ENCODE data around the gene CLCN7. TPM values are rescaled to one million over a fixed set of nuclear protein-coding genes. Genes with fewer than 3 reads are reported as not detected.

CLCN7 gene
- polyA plus RNA-seq, 1 experiment: 15.7 TPM

GRCh38 chr16:1436731-1437355 lies 38.0 kb downstream of the CLCN7 start:
- H3K4me3 ChIP-seq (ENCODE audit: low read depth, low read length): no peak overlapping the region
- no peak for DNase-seq (ENCODE audit: low read depth, low spot score)
- no peaks in the 10 kb centered on the region for H3K27me3 ChIP-seq (ENCODE audit: control insufficient read depth, insufficient read depth, low read length)
- no peaks in the 10 kb centered on the region; the same call in 1 of the 2 replicates for H3K9me3 ChIP-seq (ENCODE audit: control insufficient read depth, insufficient read depth, low read length)
- POLR2A ChIA-PET: no interaction called here
- TF ChIP-seq CTCF (IDR thresholded peaks at IDR 0.05; ENCODE audit: low read depth, low read length): no peak
- CTCF ChIA-PET: no interaction called here
- H3K27ac ChIP-seq (ENCODE audit: low read depth, low read length): no peak overlapping the region

DNA sequence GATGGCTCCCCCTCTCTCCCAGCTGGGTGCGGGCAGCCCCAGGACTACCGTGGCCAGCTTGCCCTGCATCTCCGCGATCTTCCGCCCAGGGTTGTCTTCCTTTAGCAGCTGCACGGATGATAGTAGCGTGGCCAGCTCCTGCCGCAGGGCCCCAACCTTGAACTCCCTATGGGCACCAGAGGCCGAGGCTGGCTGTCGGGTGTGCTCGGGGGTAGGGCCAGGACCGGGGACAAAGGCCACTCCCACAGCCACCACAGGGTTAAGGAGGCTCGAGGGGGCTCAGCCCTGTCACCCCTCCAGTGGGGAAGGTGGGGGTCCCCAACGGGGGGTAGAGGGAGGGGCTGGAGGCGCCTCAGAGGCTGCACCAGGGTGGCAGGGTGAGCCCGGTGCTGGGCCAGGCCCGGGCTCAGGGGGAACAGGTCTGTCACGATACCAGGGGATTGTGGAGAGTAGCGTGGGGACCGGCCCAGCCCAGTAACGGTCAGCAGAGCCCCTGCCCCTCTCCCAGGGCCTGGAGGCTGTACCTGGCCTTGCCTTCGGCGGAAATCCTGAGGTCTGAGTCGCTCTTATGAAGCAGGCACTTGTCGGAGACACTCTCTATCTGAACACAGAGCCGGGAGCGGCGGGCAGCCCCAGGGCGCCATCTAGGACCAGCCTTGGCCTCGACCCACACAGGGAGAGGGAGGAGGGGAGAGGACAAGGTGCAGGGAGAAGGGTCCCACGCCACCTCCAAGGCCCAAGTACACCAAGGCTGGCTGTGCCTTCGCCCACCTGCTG lies 38.7 kb downstream of the CLCN7 start:
- ChIA-PET POLR2A (no interaction called here), CTCF (no interaction called here)
- Histone ChIP-seq H3K4me3 (ENCODE audit: low read depth, low read length) (no peak overlapping the region), H3K27me3 (ENCODE audit: control insufficient read depth, insufficient read depth, low read length) (no peaks in the 10 kb centered on the region), H3K27ac (ENCODE audit: low read depth, low read length) (no peak overlapping the region), H3K9me3 (ENCODE audit: control insufficient read depth, insufficient read depth, low read length) (no peaks in the 10 kb centered on the region; the same call in 1 of the 2 replicates)
- no peak for TF ChIP-seq CTCF (IDR thresholded peaks at IDR 0.05; ENCODE audit: low read depth, low read length)
- no peak for DNase-seq (ENCODE audit: low read depth, low spot score)

- no peak for DNase-seq (ENCODE audit: low read depth, low spot score)
- Histone ChIP-seq H3K9me3 (ENCODE audit: control insufficient read depth, insufficient read depth, low read length) (no peaks in the 10 kb centered on the region; the same call in 1 of the 2 replicates), H3K27ac (ENCODE audit: low read depth, low read length) (no peak overlapping the region), H3K27me3 (ENCODE audit: control insufficient read depth, insufficient read depth, low read length) (no peaks in the 10 kb centered on the region), H3K4me3 (ENCODE audit: low read depth, low read length) (no peak overlapping the region)
- ChIA-PET CTCF (no interaction called here), POLR2A (no interaction called here)
- no peak for TF ChIP-seq CTCF (IDR thresholded peaks at IDR 0.05; ENCODE audit: low read depth, low read length)
These were observed 39.9 kb downstream of the CLCN7 start for GRCh38 chr16:1434644-1435592.

- ChIA-PET POLR2A (no interaction called here), CTCF (interaction anchor here (0.5 kb wide), 1 partner anchor 681 kb away, joined by 8 read pairs; no protein-coding TSS in a partner anchor)
- TF ChIP-seq CTCF (IDR thresholded peaks at IDR 0.05; ENCODE audit: low read depth, low read length): no peak
- Histone ChIP-seq H3K4me3 (ENCODE audit: low read depth, low read length) (no peak overlapping the region), H3K27me3 (ENCODE audit: control insufficient read depth, insufficient read depth, low read length) (no peaks in the 10 kb centered on the region), H3K27ac (ENCODE audit: low read depth, low read length) (no peak overlapping the region), H3K9me3 (ENCODE audit: control insufficient read depth, insufficient read depth, low read length) (no peaks in the 10 kb centered on the region)
- no peak for DNase-seq (ENCODE audit: low read depth, low spot score)
These were observed 41.1 kb downstream of the CLCN7 start for GRCh38 chr16:1433756-1434155.

Measured in AG04450 (cell line).